GM12878 (cell line): ENCODE data around the gene BRAF. TPM values are rescaled to one million over a fixed set of nuclear protein-coding genes. Genes with fewer than 3 reads are reported as not detected.
A peak's percentile ranks its signal among the peaks of the same experiment; 100 is the strongest.

Experiments used
- ASH2L ChIP-seq: fragments of 300-600, 200-600 bp; sonication (generic); IDR thresholded peaks from 2 replicates; pipeline ENCODE4 v1.6.1; 2017; ENCODE audit warnings: low read depth, mild to moderate bottlenecking, borderline replicate concordance
- BHLHE40 ChIP-seq, 2 experiments: fragments of 450-650 bp in 1 of 2; IDR thresholded peaks; 2 replicates each; pipeline ENCODE4 v1.6.1; 2011 to 2017; ENCODE audit warnings: low read depth in 2 of 2, borderline replicate concordance in 1 of 2, improper control_type of control experiment in 1 of 2, low read length in 1 of 2, mild to moderate bottlenecking in 1 of 2
- CBX3 ChIP-seq: fragments of 200-600 bp; sonication (generic); IDR thresholded peaks from 2 replicates; pipeline ENCODE4 v1.6.1; 2016; ENCODE audit warnings: low read depth, borderline replicate concordance
- E2F4 ChIP-seq: IDR thresholded peaks from 2 replicates; pipeline ENCODE4 v1.6.1; 2012; ENCODE audit warnings: low read depth, low read length, improper control_type of control experiment
- EP300 ChIP-seq, 2 experiments: fragments of 150-350 bp in 1 of 2; IDR thresholded peaks; 2 replicates each; pipeline ENCODE4 v1.6.1; 2011 to 2012; ENCODE audit warnings: low read depth in 2 of 2, low read length in 2 of 2, borderline replicate concordance in 1 of 2, improper control_type of control experiment in 1 of 2, inconsistent platforms in 1 of 2; ENCODE audit not compliant: control insufficient read depth in 1 of 2
- JUND ChIP-seq: IDR thresholded peaks from 2 replicates; pipeline ENCODE4 v1.6.1; 2012; ENCODE audit warnings: low read depth, mild to moderate bottlenecking, low read length, improper control_type of control experiment, moderate library complexity
- KAT2A ChIP-seq: conservative IDR thresholded peaks from 2 replicates; pipeline ENCODE4 v1.6.1; 2011; ENCODE audit warnings: low read depth, low read length; ENCODE audit not compliant: control insufficient read depth
- MYC ChIP-seq: IDR thresholded peaks from 2 replicates; pipeline ENCODE4 v1.6.1; 2011; ENCODE audit warnings: mild to moderate bottlenecking, low read length, moderate library complexity, inconsistent platforms; ENCODE audit not compliant: insufficient read depth, insufficient replicate concordance, insufficient read length, severe bottlenecking
- POLR2A ChIP-seq: IDR thresholded peaks from 2 replicates; pipeline ENCODE4 v1.6.1; 2011; ENCODE audit warnings: low read depth, mild to moderate bottlenecking, low read length
- REST ChIP-seq: IDR thresholded peaks from 2 replicates; pipeline ENCODE4 v1.6.1; 2012; ENCODE audit warnings: mild to moderate bottlenecking, low read depth, low read length
- SREBF1 ChIP-seq: IDR thresholded peaks from 2 replicates; pipeline ENCODE4 v1.6.1; 2012; ENCODE audit warnings: mild to moderate bottlenecking, low read length
- TCF3 ChIP-seq: IDR thresholded peaks from 2 replicates; pipeline ENCODE4 v1.6.1; 2012; ENCODE audit warnings: low read depth, mild to moderate bottlenecking, low read length, borderline replicate concordance; ENCODE audit not compliant: insufficient read depth
- WRNIP1 ChIP-seq: IDR thresholded peaks from 2 replicates; pipeline ENCODE4 v1.6.1; 2011; ENCODE audit warnings: low read depth, low read length, improper control_type of control experiment, borderline replicate concordance
- ZNF217 ChIP-seq: fragments of 450-650 bp; IDR thresholded peaks from 2 replicates; pipeline ENCODE4 v1.6.1; 2017; ENCODE audit warnings: antibody characterized with exemption, mild to moderate bottlenecking
- ZNF274 ChIP-seq: IDR thresholded peaks from one replicate; pipeline ENCODE4 v1.8.0; 2011; ENCODE audit not compliant: insufficient read length, insufficient read depth
- polyA plus RNA-seq, 11 experiments: library from polyadenylated mRNA; depleted of rRNA in 4 of 11; unstranded in 6 of 11; stranded (reverse) in 5 of 11; fragments of >200 nt; fragmentation: Nextera tagmentation in 4 of 11; fragmentation: Illumina TruSeq in 1 of 11; extraction: Ambion mirVana in 4 of 11; extraction: Trizol in 1 of 11; gene quantifications; 1 replicate in 1 of 11; 2 replicates in 10 of 11; pipeline versions ENCODE4 v1.2.1 to v1.2.3, GENCODE V29; 2011 to 2016; ENCODE audit warnings: inconsistent platforms in 2 of 11, missing spikeins in 2 of 11, low read depth in 1 of 11
- total RNA-seq, 4 experiments: library from RNA; depleted of rRNA in 3 of 4; stranded (reverse); fragments of >200 nt in 3 of 4; fragmentation: Illumina TruSeq in 1 of 4; extraction: Trizol in 1 of 4; gene quantifications; 2 replicates each; pipeline versions ENCODE4 v1.2.1 to v1.2.3, GENCODE V29; 2013 to 2021
- TF ChIP-seq, protein P1 (sequence below): IDR thresholded peaks from 2 replicates; pipeline ENCODE4 v1.6.1; 2011; ENCODE audit warnings: low read depth, low read length, improper control_type of control experiment, borderline replicate concordance
- TF ChIP-seq, protein P2 (sequence below): IDR thresholded peaks from 2 replicates; pipeline ENCODE4 v1.6.1; 2011; ENCODE audit warnings: mild to moderate bottlenecking, low read depth, low read length, moderate library complexity; ENCODE audit not compliant: insufficient replicate concordance
- TF ChIP-seq, protein P3 (sequence below): IDR thresholded peaks from 2 replicates; pipeline ENCODE4 v1.6.1; 2011; ENCODE audit warnings: low read depth, mild to moderate bottlenecking, low read length, moderate library complexity, borderline replicate concordance; ENCODE audit errors: extremely low read depth
- TF ChIP-seq, protein P4 (sequence below): fragments of 450-650 bp; IDR thresholded peaks from 2 replicates; pipeline ENCODE4 v1.6.1; 2018; ENCODE audit warnings: borderline replicate concordance, mild to moderate bottlenecking; ENCODE audit not compliant: partially characterized antibody

Gene BRAF
- total and polyA plus RNA-seq, 10 of the 15 experiments (the other 5 are each of a cell fraction or from before 2014, with no cell fraction given), result 2.6 to 31.0 (median 10.6) TPM

DNA sequence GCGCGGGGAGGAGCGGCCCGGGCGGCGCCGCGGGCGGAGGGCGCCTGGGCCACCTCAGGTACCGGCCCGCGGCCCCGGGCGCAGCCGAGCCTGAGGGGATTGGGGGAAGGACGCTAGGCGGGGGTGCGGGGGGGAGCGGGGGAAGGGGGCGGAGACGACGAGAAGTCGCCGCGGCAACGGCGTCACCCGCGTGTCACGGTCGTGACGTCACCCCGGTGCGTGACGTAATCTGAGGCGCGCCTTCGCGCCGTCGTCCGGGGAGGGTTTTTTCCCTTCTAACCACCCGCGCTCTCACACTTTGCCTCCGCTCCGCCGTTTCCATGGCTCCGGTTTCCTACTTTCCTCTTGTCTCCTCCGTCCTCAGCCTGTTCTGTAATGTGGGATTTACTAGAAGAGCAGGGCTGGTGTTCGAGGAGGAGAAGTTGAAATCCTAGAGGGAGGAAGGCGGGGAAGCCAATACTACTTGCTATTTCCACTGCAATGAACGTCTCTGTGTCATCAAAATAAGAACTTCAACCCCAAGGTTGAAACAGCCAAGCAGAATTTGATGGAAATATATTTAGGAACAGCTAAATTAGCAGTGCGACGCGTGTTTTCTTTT lies at the start of gene BRAF (continued):
- no peak for TF ChIP-seq REST
- TF ChIP-seq, protein P1, sequence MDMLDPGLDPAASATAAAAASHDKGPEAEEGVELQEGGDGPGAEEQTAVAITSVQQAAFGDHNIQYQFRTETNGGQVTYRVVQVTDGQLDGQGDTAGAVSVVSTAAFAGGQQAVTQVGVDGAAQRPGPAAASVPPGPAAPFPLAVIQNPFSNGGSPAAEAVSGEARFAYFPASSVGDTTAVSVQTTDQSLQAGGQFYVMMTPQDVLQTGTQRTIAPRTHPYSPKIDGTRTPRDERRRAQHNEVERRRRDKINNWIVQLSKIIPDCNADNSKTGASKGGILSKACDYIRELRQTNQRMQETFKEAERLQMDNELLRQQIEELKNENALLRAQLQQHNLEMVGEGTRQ, result no peak
- TF ChIP-seq BHLHE40 (IDR thresholded peaks at IDR 0.05; ENCODE audit: borderline replicate concordance in 1 of 2, low read depth in 2 of 2, low read length in 1 of 2), result peak; percentile 11 to 63; a peak in 1 of 4 replicates
- TF ChIP-seq JUND, result peak; percentile 67; the same call in 1 of the 2 replicates
- TF ChIP-seq MYC, result no peak
- 0 out of 2 replicates have a peak, but pooled peaks have one; percentile 83 for TF ChIP-seq WRNIP1
- TF ChIP-seq ZNF217, result no peak
- no peak for TF ChIP-seq ASH2L
- TF ChIP-seq CBX3, result no peak
- no peak for TF ChIP-seq KAT2A
- TF ChIP-seq TCF3, result no peak
- TF ChIP-seq EP300 (IDR thresholded peaks at IDR 0.05; ENCODE audit: borderline replicate concordance in 1 of 2, control insufficient read depth in 1 of 2, low read depth in 2 of 2, low read length in 2 of 2), result peak in 1 of 2 experiments; percentile 60; a peak in 1 of 4 replicates
- TF ChIP-seq, protein P2, sequence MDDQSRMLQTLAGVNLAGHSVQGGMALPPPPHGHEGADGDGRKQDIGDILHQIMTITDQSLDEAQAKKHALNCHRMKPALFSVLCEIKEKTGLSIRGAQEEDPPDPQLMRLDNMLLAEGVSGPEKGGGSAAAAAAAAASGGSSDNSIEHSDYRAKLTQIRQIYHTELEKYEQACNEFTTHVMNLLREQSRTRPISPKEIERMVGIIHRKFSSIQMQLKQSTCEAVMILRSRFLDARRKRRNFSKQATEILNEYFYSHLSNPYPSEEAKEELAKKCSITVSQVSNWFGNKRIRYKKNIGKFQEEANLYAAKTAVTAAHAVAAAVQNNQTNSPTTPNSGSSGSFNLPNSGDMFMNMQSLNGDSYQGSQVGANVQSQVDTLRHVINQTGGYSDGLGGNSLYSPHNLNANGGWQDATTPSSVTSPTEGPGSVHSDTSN, result no peak
- TF ChIP-seq, protein P3, sequence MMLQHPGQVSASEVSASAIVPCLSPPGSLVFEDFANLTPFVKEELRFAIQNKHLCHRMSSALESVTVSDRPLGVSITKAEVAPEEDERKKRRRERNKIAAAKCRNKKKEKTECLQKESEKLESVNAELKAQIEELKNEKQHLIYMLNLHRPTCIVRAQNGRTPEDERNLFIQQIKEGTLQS, result no peak
- peak; percentile 62 for TF ChIP-seq POLR2A
- TF ChIP-seq, protein P4, sequence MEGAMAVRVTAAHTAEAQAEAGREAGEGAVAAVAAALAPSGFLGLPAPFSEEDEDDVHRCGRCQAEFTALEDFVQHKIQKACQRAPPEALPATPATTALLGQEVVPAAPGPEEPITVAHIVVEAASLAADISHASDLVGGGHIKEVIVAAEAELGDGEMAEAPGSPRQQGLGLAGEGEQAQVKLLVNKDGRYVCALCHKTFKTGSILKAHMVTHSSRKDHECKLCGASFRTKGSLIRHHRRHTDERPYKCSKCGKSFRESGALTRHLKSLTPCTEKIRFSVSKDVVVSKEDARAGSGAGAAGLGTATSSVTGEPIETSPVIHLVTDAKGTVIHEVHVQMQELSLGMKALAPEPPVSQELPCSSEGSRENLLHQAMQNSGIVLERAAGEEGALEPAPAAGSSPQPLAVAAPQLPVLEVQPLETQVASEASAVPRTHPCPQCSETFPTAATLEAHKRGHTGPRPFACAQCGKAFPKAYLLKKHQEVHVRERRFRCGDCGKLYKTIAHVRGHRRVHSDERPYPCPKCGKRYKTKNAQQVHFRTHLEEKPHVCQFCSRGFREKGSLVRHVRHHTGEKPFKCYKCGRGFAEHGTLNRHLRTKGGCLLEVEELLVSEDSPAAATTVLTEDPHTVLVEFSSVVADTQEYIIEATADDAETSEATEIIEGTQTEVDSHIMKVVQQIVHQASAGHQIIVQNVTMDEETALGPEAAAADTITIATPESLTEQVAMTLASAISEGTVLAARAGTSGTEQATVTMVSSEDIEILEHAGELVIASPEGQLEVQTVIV, result no peak
- TF ChIP-seq SREBF1, result no peak
- TF ChIP-seq E2F4, result no peak
- TF ChIP-seq ZNF274, result no peak
